Left cardiac atrium (tissue), 4 donors: Measurements from ENCODE around the gene LRBA. TPM values are rescaled to one million over a fixed set of nuclear protein-coding genes. Genes with fewer than 3 reads are reported as not detected.

ENCODE experiments used
- ATAC-seq, 2 donors: fragments of 200-7000 bp; cut with Tn5 transposase; one replicate each; pipeline ENCODE4 v1.9.1; 2020; ENCODE audit warnings: mild to moderate bottlenecking in 2 of 2, moderate library complexity in 2 of 2
- DNase-seq: peaks from one replicate; pipeline ENCODE4 v3.0.0-alpha.2; 2020
- intact Hi-C, 2 donors: fragments of 100-400 bp; cut with DNase I; formaldehyde crosslinking; loops; one replicate each; pipeline versions ENCODE4 v1.14.1 to v1.15.1; 2022 to 2023
- total RNA-seq, 2 donors: library from RNA; stranded (reverse); fragmentation: NEBNext Ultra II Directional; extraction: Animal tissue kit (Norgen Biotek cat#: 25700); gene quantifications; one replicate each; pipeline ENCODE4 v1.2.1, GENCODE V29; 2021
- donor health status: DM: no; HTN: yes; CAD: no.
- donor health status: DM: no; HTN: yes; CAD: no; lungs with severe emphysema.
- donor health status: DM: yes; HTN: yes; CAD: no.
- donor health status: Dilated cardiomyopathy.

LRBA gene
- total RNA-seq, 2 donors from 2014 or later, result 20.0 to 25.7 TPM

- intact Hi-C loops, result no loop called here
- no peak for DNase-seq
- no peak for ATAC-seq
Observed at GRCh38 chr4:150315175-150315574, 699.9 kb downstream of the LRBA start.

- ATAC-seq (no peak), DNase-seq (no peak)
- intact Hi-C loops, result no loop called here
Observed at GRCh38 chr4:150314031-150314430, 701.1 kb downstream of the LRBA start.

GRCh38 chr4:150310159-150310895 is 704.8 kb downstream of the LRBA start:
- no peak for DNase-seq
- intact Hi-C loops, result no loop called here
- no peak for ATAC-seq

GRCh38 chr4:150308824-150309472 is 706.1 kb downstream of the LRBA start:
- intact Hi-C loops, result loop anchor here in 1 of 2 donors (10.0 kb wide), 1 partner anchor 556 kb away; no protein-coding TSS in a partner anchor
- DNase-seq (no peak), ATAC-seq (no peak)

GRCh38 chr4:150306719-150307118 is 708.4 kb downstream of the LRBA start:
- intact Hi-C loops, result loop anchor here in 1 of 2 donors (10.0 kb wide), 1 partner anchor 558 kb away; no protein-coding TSS in a partner anchor
- ATAC-seq (no peak), DNase-seq (no peak)

- intact Hi-C loops, result loop anchor here in 1 of 2 donors (10.0 kb wide), 1 partner anchor 559 kb away; no protein-coding TSS in a partner anchor
- ATAC-seq (peak in 1 of 2 donors; percentile 44), DNase-seq (no peak)
Observed at GRCh38 chr4:150305995-150306394, 709.1 kb downstream of the LRBA start.

GRCh38 chr4:150302553-150302952 is 712.5 kb downstream of the LRBA start:
- intact Hi-C loops, result loop anchor here in 1 of 2 donors (10.0 kb wide), 1 partner anchor 562 kb away; no protein-coding TSS in a partner anchor
- DNase-seq, result no peak
- ATAC-seq, result peak in 1 of 2 donors; percentile 34

- no peak for DNase-seq
- intact Hi-C loops, result loop anchor here (2.0 to 10.0 kb wide), 2 partner anchors 565 to 569 kb away; no protein-coding TSS in a partner anchor
- ATAC-seq, result no peak
Observed at GRCh38 chr4:150299816-150300215, 715.3 kb downstream of the LRBA start.

- ATAC-seq, result no peak
- intact Hi-C loops, result loop anchor here in 1 of 2 donors (2.0 kb wide), 1 partner anchor 571 kb away; no protein-coding TSS in a partner anchor
- DNase-seq, result peak; percentile 37
Observed at GRCh38 chr4:150297861-150298474, 717.1 kb downstream of the LRBA start.

GRCh38 chr4:150289881-150290280 is 725.2 kb downstream of the LRBA start:
- DNase-seq (no peak), ATAC-seq (no peak)
- intact Hi-C loops, result no loop called here

GRCh38 chr4:150289198-150289597 is 725.9 kb downstream of the LRBA start:
- DNase-seq, result no peak
- intact Hi-C loops, result no loop called here
- ATAC-seq, result no peak

- intact Hi-C loops, result no loop called here
- ATAC-seq (no peak), DNase-seq (no peak)
Observed at GRCh38 chr4:150286656-150287055, 728.4 kb downstream of the LRBA start.

- ATAC-seq (peak in 1 of 2 donors; percentile 47), DNase-seq (no peak)
- intact Hi-C loops, result no loop called here
Observed at GRCh38 chr4:150283689-150284088, 731.4 kb downstream of the LRBA start.

GRCh38 chr4:150280975-150281374 is 734.1 kb downstream of the LRBA start:
- DNase-seq (no peak), ATAC-seq (no peak)
- intact Hi-C loops, result no loop called here

- DNase-seq (no peak), ATAC-seq (peak in 1 of 2 donors; percentile 90)
- intact Hi-C loops, result no loop called here
Observed at GRCh38 chr4:150280081-150280895, 734.8 kb downstream of the LRBA start.

GRCh38 chr4:150278206-150278605 is 736.9 kb downstream of the LRBA start:
- intact Hi-C loops, result no loop called here
- ATAC-seq, result no peak
- no peak for DNase-seq

GRCh38 chr4:150268444-150268843 is 746.6 kb downstream of the LRBA start:
- DNase-seq, result no peak
- ATAC-seq, result no peak
- intact Hi-C loops, result no loop called here

- intact Hi-C loops, result no loop called here
- DNase-seq (no peak), ATAC-seq (no peak)
Observed at GRCh38 chr4:150265806-150266205, 749.3 kb downstream of the LRBA start.

GRCh38 chr4:150264595-150265161 is 750.4 kb downstream of the LRBA start:
- ATAC-seq (no peak), DNase-seq (no peak)
- intact Hi-C loops, result no loop called here
